ENCODE measurements around the gene ITSN2. TPM values are rescaled to one million over a fixed set of nuclear protein-coding genes. Genes with fewer than 3 reads are reported as not detected.
"Not testable (repeated sequence)": the region's sequence is repeated elsewhere in the genome, so short reads cannot be mapped to it uniquely, and the experiment has no call there.

The ITSN2 gene
- total RNA-seq, 1 donor from 2014 or later: 46.1 TPM

DNA sequence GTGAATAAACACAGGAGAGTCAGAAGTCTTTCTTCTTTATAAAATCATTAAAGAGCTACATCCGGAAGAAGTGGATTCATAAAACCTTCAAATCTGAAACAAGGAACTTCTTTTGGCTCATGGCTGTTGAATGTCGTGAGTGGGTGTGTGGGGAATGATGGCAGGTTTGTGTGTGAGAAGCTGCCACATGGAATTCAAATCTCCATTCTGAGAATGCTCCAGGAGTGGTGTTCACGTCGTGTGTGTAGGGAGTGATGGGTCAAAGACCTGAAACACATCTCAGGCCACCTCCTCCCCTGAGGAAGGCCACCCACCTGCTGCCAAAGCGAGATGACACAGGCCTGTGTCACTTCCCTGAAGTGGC lies 156.6 kb downstream of the ITSN2 start:
- DNase-seq (ENCODE audit: low spot score): no peak
- intact Hi-C loops (cut with DNase I): no loop called here

- DNase-seq (ENCODE audit: low spot score): no peak
- intact Hi-C loops (cut with DNase I): no loop called here
These were observed 157.1 kb downstream of the ITSN2 start for GRCh38 chr2:24203029-24203786.

DNA sequence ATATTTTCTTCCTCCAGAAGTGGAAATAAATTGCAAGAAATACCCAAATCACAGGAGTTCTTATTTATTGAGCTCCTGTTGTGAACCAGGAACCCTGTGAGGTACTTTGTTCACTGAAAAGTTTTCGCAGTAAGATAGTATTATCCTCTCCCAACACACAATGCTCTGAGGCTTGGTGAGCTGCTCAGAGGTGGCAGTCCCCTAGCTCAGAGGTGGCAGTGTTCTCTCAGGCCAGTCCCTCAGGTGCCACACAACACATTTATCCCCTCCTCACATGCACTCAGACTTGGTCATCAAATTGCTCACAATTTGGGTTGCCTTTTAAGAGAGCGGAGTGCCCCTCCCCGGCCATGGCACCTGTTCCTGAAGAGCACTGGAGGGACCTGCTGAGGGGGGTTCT lies 159.5 kb downstream of the ITSN2 start:
- intact Hi-C loops (cut with DNase I): no loop called here
- no peak for DNase-seq (ENCODE audit: low spot score)

- no peak for DNase-seq (ENCODE audit: low spot score)
- intact Hi-C loops (cut with DNase I): no loop called here
These were observed 160.3 kb downstream of the ITSN2 start for GRCh38 chr2:24199968-24200590.

DNA sequence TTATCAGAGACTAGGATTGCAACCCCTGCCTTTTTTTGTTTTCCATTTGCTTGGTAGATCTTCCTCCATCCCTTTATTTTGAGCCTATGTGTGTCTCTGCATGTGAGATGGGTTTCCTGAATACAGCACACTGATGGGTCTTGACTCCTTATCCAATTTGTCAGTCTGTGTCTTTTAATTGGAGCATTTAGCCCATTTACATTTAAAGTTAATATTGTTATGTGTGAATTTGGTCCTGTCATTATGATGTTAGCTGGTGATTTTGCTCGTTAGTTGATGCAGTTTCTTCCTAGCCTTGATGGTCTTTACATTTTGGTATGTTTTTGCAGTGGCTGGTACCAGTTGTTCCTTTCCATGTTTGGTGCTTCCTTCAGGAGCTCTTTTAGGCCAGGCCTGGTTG lies 163.1 kb downstream of the ITSN2 start:
- DNase-seq (ENCODE audit: low spot score); intact Hi-C loops (cut with DNase I): not testable (repeated sequence)

GRCh38 chr2:24191848-24192247 lies 168.5 kb downstream of the ITSN2 start:
- intact Hi-C loops (cut with DNase I): no loop called here
- DNase-seq (ENCODE audit: low spot score): no peak

DNA sequence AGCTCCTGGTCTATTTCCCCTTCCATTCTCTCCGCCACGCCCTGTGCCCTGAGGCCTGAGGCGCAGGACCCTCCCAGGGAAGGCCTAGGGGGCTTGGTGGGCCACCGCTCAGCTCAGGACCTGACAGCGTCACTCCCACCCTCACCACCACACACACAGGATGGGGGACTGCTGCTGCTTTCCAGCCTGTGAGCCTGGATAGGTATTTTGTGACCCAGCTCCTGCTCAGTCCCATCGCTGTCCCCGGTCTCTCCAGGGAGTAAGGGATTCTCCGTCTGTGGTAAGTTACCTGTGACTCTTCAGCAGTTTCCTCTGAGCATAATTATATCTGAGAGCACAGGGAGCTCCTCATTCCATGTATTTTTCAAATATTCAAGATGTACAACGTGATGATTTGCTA lies 169.2 kb downstream of the ITSN2 start:
- intact Hi-C loops (cut with DNase I): no loop called here
- no peak for DNase-seq (ENCODE audit: low spot score)

GRCh38 chr2:24190503-24190902 lies 169.8 kb downstream of the ITSN2 start:
- no peak for DNase-seq (ENCODE audit: low spot score)
- intact Hi-C loops (cut with DNase I): no loop called here

DNA sequence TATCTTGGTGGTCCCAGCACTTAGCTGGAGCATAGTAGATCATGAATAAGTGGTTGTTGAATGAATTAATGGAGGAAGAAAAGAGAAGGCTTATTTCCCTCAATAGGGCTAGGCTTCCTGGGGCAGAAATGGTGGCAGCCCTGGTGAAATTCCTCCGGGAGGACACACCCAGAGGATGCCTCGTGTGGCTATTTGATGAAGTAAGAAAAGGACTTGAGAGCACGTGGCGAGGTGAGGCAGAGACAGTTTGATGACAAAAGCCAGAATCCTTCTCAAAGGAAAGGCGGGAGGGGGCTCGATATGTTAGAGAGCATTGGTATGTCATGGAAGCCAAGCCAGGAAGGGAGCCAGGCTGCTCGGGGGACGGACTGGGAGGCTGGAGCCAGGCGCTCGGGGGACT lies 170.8 kb downstream of the ITSN2 start:
- intact Hi-C loops (cut with DNase I): no loop called here
- no peak for DNase-seq (ENCODE audit: low spot score)

GRCh38 chr2:24183366-24184069 lies 176.8 kb downstream of the ITSN2 start:
- no peak for DNase-seq (ENCODE audit: low spot score)
- intact Hi-C loops (cut with DNase I): no loop called here

DNA sequence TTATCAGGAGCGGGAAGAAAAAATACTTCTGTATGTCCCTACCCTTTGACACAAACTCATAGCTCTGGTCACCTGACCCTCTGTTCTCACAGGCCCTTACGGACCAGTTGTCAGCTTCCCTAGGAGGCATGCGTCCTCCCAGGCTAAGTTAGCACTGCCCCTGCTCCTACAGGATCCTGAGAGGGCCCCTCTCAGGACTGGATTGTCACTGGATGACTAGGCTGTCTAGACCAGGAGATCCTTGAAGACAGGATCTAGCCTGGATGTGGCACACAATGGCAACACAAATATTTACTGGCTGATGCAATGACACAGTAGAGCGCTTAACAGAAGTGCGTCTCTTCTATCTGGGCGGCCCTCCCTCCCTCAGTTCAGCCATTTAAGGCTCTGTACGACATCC lies 177.8 kb downstream of the ITSN2 start:
- intact Hi-C loops (cut with DNase I): no loop called here

GRCh38 chr2:24181849-24182248 lies 178.5 kb downstream of the ITSN2 start:
- DNase-seq (ENCODE audit: low spot score): no peak
- intact Hi-C loops (cut with DNase I): no loop called here

More for the DNA sequence above, 177.8 kb downstream of the ITSN2 start:
- DNase-seq (ENCODE audit: low spot score): no peak

GRCh38 chr2:24179683-24180082 lies 180.7 kb downstream of the ITSN2 start:
- no peak for DNase-seq (ENCODE audit: low spot score)
- intact Hi-C loops (cut with DNase I): no loop called here

GRCh38 chr2:24176326-24176725 lies 184.0 kb downstream of the ITSN2 start:
- DNase-seq (ENCODE audit: low spot score): no peak
- intact Hi-C loops (cut with DNase I): no loop called here

DNA sequence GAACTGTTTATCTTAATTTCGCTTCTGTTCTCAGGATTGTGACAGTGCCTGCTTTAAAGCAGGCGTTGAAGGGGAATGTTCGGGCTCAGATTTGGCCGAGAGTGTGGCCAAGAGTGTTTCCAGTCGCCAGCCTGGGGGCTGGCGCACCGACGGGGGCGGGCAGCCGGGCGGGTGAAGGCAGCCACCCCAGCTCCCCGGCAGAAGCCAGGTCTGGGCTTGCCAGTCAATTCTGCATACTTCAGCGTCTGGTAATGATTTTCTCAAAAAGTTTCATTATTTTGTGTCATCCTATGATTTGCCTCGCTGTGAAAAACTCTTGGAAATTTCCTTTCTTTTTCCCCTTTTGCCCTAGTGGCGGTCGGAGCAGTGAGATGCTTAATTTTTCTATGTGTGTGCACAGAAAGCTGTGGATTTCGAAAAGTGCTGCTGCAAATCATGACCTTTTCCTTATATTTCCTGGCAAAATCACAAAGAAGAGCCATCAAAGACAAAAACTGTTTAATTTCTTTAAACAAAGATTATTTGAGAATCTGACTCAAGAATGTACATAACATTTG lies 184.6 kb downstream of the ITSN2 start:
- intact Hi-C loops (cut with DNase I): no loop called here
- no peak for DNase-seq (ENCODE audit: low spot score)

- intact Hi-C loops (cut with DNase I): no loop called here
- no peak for DNase-seq (ENCODE audit: low spot score)
These were observed 185.5 kb downstream of the ITSN2 start, which contains the start of gene FAM228A for GRCh38 chr2:24174851-24175277. FAM228A (plus strand) TSS chr2:24175053; CDS start chr2:24175481, 428 bp downstream.

DNA sequence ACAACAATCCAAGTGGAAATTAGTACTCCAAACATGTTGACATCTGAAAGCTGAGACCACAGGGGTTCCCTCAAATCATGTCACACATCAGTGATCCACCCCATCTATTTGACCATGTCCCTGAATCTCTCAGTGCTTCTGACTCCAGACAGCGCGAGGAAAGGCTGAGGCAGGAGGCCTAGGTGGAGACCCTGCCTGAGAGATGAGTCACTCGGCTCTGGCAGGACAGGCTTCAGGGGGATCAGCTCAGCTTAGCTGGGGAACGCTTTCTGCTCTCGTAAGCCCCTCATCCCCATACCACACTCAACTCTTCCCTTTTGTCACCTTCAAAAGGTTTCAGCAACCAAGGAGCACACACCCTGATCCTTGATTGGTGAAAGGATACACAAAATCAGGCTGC lies 191.3 kb downstream of the ITSN2 start:
- intact Hi-C loops (cut with DNase I): no loop called here
- no peak for DNase-seq (ENCODE audit: low spot score)

- DNase-seq (ENCODE audit: low spot score): no peak
- intact Hi-C loops (cut with DNase I): no loop called here
These were observed 195.8 kb downstream of the ITSN2 start for GRCh38 chr2:24164416-24164973.

DNA sequence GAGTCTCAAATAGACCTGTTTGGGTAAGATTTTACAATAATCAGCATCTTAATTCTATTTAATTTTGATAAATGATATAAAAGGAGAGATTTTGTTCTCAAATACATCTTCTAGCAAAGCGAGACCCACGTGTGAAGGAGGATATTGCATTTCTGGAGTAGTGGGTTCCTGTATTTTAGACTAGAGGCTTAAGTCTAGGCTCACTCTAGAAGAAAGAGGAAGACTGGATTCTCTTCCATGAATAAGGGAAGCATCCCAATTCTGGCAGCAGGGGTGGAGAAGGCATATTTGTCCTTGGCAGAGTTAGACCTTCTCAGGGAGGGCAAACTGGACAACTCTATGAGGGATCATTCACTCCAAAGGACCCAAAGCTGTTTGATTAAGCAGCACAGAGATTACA lies 196.7 kb downstream of the ITSN2 start:
- no peak for DNase-seq (ENCODE audit: low spot score)
- intact Hi-C loops (cut with DNase I): no loop called here

DNA sequence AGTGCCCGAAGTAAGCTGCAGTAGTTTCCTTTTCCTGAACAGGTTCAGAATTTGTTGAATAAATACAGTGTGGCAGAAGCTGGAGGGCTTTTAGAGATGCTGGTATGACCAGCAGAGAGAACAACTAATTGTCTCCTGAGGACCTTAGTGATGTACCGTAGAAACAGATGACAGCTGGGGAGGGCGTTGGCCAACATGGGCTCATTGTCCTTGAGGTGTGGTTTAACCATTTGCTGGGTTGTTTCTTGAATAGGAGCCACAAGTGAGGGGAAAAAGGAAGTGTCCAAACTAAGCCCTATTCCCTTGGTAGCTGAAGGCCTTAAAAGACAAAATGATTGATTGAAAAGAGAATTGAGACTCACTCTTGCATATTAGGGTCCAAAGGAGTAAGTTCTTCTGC lies 197.2 kb downstream of the ITSN2 start:
- intact Hi-C loops (cut with DNase I): no loop called here
- no peak for DNase-seq (ENCODE audit: low spot score)
